Measurements from ENCODE around the gene PLAAT3. TPM values are rescaled to one million over a fixed set of nuclear protein-coding genes. Genes with fewer than 3 reads are reported as not detected.
"Not testable (repeated sequence)": the region's sequence is repeated elsewhere in the genome, so short reads cannot be mapped to it uniquely, and the experiment has no call there.

Gene PLAAT3
- total RNA-seq, 4 donors from 2014 or later: 6.8 to 20.1 (median 18.4) TPM

- Histone ChIP-seq H3K27ac (no peak overlapping the region), H3K36me3 (peaks cover 0 to 32% (median 0%) of the 10 kb centered on the region in 3 donors), H3K4me1 (no peaks in the 10 kb centered on the region), H3K27me3 (no peaks in the 10 kb centered on the region), H3K4me3 (no peak overlapping the region), H3K9me3 (peaks cover 0 to 8% (median 0%) of the 10 kb centered on the region in 4 donors)
- no peak for DNase-seq
- no peak for TF ChIP-seq POLR2A (IDR thresholded peaks at IDR 0.05)
- TF ChIP-seq CTCF (IDR thresholded peaks at IDR 0.05): no peak
Measured at GRCh38 chr11:63583357-63583677, 30.9 kb downstream of the PLAAT3 start.

- DNase-seq, H3K27ac ChIP-seq: not testable (repeated sequence)
Measured at GRCh38 chr11:63581224-63581623, 33.0 kb downstream of the PLAAT3 start.

GRCh38 chr11:63578882-63579281 is 35.4 kb downstream of the PLAAT3 start:
- H3K27ac ChIP-seq, DNase-seq, H3K27me3 ChIP-seq, H3K4me3 ChIP-seq, H3K9me3 ChIP-seq: not testable (repeated sequence)
- H3K4me1 ChIP-seq: peaks cover 0 to 12% (median 2%) of the 10 kb centered on the region in 4 donors
- peaks cover 0 to 15% (median 0%) of the 10 kb centered on the region in 3 donors for H3K36me3 ChIP-seq

More at GRCh38 chr11:63581224-63581623, 33.0 kb downstream of the PLAAT3 start:
- not testable (repeated sequence) for H3K4me3 ChIP-seq, H3K4me1 ChIP-seq, H3K27me3 ChIP-seq, H3K9me3 ChIP-seq
- H3K36me3 ChIP-seq: peaks cover 0 to 30% (median 0%) of the 10 kb centered on the region in 3 donors

GRCh38 chr11:63574856-63575602 is 39.2 kb downstream of the PLAAT3 start:
- no peaks in the 10 kb centered on the region for H3K36me3 ChIP-seq
- DNase-seq: peak in 2 of 3 donors; percentile 67 to 71
- peaks cover 0 to 17% (median 2%) of the 10 kb centered on the region in 4 donors for H3K4me1 ChIP-seq
- TF ChIP-seq POLR2A (IDR thresholded peaks at IDR 0.05): no peak
- no peak for TF ChIP-seq CTCF (IDR thresholded peaks at IDR 0.05)
- H3K27ac ChIP-seq: peak overlapping the region; percentile 33 to 86 (median 76)
- H3K4me3 ChIP-seq: peak overlapping the region in 3 of 4 donors; percentile 3 to 43 (median 20)
- no peaks in the 10 kb centered on the region for H3K27me3 ChIP-seq
- H3K9me3 ChIP-seq: no peaks in the 10 kb centered on the region

- TF ChIP-seq POLR2A (IDR thresholded peaks at IDR 0.05) (peak in 1 of 2 donors; percentile 53), CTCF (IDR thresholded peaks at IDR 0.05) (peak in 2 of 6 experiments; percentile 18 to 19)
- peak; percentile 43 to 89 (median 73) for DNase-seq
- Histone ChIP-seq H3K36me3 (no peaks in the 10 kb centered on the region), H3K27me3 (no peaks in the 10 kb centered on the region), H3K27ac (peak overlapping the region; percentile 33 to 86 (median 76)), H3K4me3 (peak overlapping the region in 3 of 4 donors; percentile 3 to 43 (median 20)), H3K9me3 (no peaks in the 10 kb centered on the region), H3K4me1 (peaks cover 0 to 17% (median 2%) of the 10 kb centered on the region in 4 donors)
Measured at GRCh38 chr11:63573881-63574855, 40.1 kb downstream of the PLAAT3 start.

- Histone ChIP-seq H3K27ac (no peak overlapping the region), H3K4me3 (no peak overlapping the region), H3K4me1 (peaks cover 0 to 27% (median 2%) of the 10 kb centered on the region in 4 donors), H3K36me3 (no peaks in the 10 kb centered on the region), H3K27me3 (no peaks in the 10 kb centered on the region), H3K9me3 (no peaks in the 10 kb centered on the region)
- TF ChIP-seq POLR2A (IDR thresholded peaks at IDR 0.05) (no peak), CTCF (IDR thresholded peaks at IDR 0.05) (no peak)
- DNase-seq: no peak
Measured at GRCh38 chr11:63572026-63572688, 42.1 kb downstream of the PLAAT3 start.
